Esophagus muscularis mucosa (tissue), 4 donors: ENCODE data around the gene TANGO6.

Experiments
- EP300 ChIP-seq: sonication (generic); formaldehyde crosslinking; IDR thresholded peaks from one replicate; pipeline ENCODE4 v1.6.1; 2017; ENCODE audit warnings: antibody characterized with exemption
- POLR2A ChIP-seq: fragments of 450-650 bp; IDR thresholded peaks from one replicate; pipeline ENCODE4 v1.6.1; 2017; ENCODE audit warnings: antibody characterized with exemption, moderate library complexity, mild to moderate bottlenecking, low read depth
- POLR2AphosphoS5 ChIP-seq, 2 donors: sonication (generic); formaldehyde crosslinking; IDR thresholded peaks; one replicate each; pipeline ENCODE4 v1.6.1; 2017; ENCODE audit warnings: antibody characterized with exemption in 2 of 2
- TF ChIP-seq, protein P1 (sequence below), 3 experiments: fragments of 200-600 bp in 2 of 3; fragments of 450-650 bp in 1 of 3; sonication (generic) in 2 of 3; IDR thresholded peaks; one replicate each; pipeline ENCODE4 v1.5.1; 2017 to 2019; ENCODE audit warnings: antibody characterized with exemption in 3 of 3, mild to moderate bottlenecking in 2 of 3, moderate library complexity in 1 of 3

DNA sequence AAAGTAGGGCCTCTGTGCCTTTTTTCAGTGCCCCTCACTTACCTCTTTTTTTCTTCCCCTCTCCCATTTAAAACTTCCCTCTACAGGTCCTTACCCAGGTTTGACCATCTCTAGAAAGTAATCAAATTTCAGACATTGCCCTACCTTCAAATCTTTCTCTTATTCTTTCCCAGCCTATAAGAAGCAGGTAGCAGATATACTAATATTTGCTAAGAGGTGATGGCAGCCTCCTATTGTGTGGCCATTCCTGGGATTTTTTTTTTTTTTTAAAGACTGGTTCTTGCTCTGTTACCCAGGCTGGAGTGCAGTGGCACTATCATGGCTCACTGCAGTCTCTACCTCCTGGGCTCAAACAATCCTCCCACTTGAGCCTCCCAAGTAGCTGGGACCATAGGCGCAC, 151.0 kb downstream of the TANGO6 start:
- TF ChIP-seq, protein P1, sequence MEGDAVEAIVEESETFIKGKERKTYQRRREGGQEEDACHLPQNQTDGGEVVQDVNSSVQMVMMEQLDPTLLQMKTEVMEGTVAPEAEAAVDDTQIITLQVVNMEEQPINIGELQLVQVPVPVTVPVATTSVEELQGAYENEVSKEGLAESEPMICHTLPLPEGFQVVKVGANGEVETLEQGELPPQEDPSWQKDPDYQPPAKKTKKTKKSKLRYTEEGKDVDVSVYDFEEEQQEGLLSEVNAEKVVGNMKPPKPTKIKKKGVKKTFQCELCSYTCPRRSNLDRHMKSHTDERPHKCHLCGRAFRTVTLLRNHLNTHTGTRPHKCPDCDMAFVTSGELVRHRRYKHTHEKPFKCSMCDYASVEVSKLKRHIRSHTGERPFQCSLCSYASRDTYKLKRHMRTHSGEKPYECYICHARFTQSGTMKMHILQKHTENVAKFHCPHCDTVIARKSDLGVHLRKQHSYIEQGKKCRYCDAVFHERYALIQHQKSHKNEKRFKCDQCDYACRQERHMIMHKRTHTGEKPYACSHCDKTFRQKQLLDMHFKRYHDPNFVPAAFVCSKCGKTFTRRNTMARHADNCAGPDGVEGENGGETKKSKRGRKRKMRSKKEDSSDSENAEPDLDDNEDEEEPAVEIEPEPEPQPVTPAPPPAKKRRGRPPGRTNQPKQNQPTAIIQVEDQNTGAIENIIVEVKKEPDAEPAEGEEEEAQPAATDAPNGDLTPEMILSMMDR (IDR thresholded peaks at IDR 0.05) = no peak
- TF ChIP-seq POLR2AphosphoS5 (IDR thresholded peaks at IDR 0.05) = no peak
- no peak for TF ChIP-seq POLR2A
- TF ChIP-seq EP300 = no peak
